OCI-LY1 (cell line): ENCODE results near the gene FBN1.

ENCODE experiments used
- H2AFZ ChIP-seq: fragments of 200-600 bp; sonication (generic), shearing (Covaris generic); 2 replicates; pipeline ENCODE4 v1.6.0; 2014; ENCODE audit warnings: antibody characterized with exemption, mild to moderate bottlenecking, low read length
- H3F3A ChIP-seq: fragments of 200-600 bp; sonication (generic), shearing (Covaris generic); 2 replicates; pipeline ENCODE4 v1.6.0; 2014; ENCODE audit warnings: mild to moderate bottlenecking, antibody characterized with exemption, low read length, moderate library complexity; ENCODE audit not compliant: insufficient read depth
- H3K27ac ChIP-seq: fragments of 200-600 bp; sonication (generic); 2 replicates; pipeline ENCODE4 v1.5.1; 2014; ENCODE audit warnings: low read length, mixed run types, mild to moderate bottlenecking, low read depth; ENCODE audit not compliant: poor library complexity, severe bottlenecking
- H3K27me3 ChIP-seq: fragments of 200-600 bp; sonication (generic); 2 replicates; pipeline ENCODE4 v1.6.0; 2014; ENCODE audit warnings: antibody characterized with exemption, mild to moderate bottlenecking, low read length, moderate library complexity; ENCODE audit not compliant: insufficient read depth
- H3K36me3 ChIP-seq: fragments of 200-600 bp; sonication (generic); 2 replicates; pipeline ENCODE4 v1.6.1; 2014; ENCODE audit warnings: mild to moderate bottlenecking, antibody characterized with exemption, low read length, moderate library complexity, mixed read lengths; ENCODE audit not compliant: insufficient read depth
- H3K4me1 ChIP-seq: fragments of 200-600 bp; sonication (generic); 2 replicates; pipeline ENCODE4 v1.5.1; 2014; ENCODE audit warnings: mild to moderate bottlenecking, low read length, moderate library complexity; ENCODE audit not compliant: insufficient read depth, severe bottlenecking
- H3K4me2 ChIP-seq: fragments of 200-600 bp; sonication (generic), shearing (Covaris generic); 2 replicates; pipeline ENCODE4 v1.6.1; 2014; ENCODE audit warnings: low read length
- H3K4me3 ChIP-seq: fragments of 200-600 bp; sonication (generic); 2 replicates; pipeline ENCODE4 v1.5.1; 2014; ENCODE audit warnings: low read length, low read depth, mild to moderate bottlenecking, mixed read lengths; ENCODE audit not compliant: poor library complexity, severe bottlenecking
- H3K79me2 ChIP-seq: fragments of 200-600 bp; shearing (Covaris generic); 2 replicates; pipeline ENCODE4 v1.6.1; 2016; ENCODE audit warnings: mixed run types, low read length, mixed read lengths; ENCODE audit not compliant: insufficient read depth
- H3K9ac ChIP-seq: fragments of 200-600 bp; sonication (generic), shearing (Covaris generic); 2 replicates; pipeline ENCODE4 v1.6.1; 2014; ENCODE audit warnings: mild to moderate bottlenecking, low read length, mixed read lengths
- H3K9me2 ChIP-seq: fragments of 200-600 bp; sonication (generic), shearing (Covaris generic); 2 replicates; pipeline ENCODE4 v1.6.1; 2014; ENCODE audit warnings: low read depth, mild to moderate bottlenecking, low read length, mixed read lengths
- H3K9me3 ChIP-seq: fragments of 200-600 bp; shearing (Covaris generic); 2 replicates; pipeline ENCODE4 v1.6.1; 2014; ENCODE audit warnings: low read length, mixed read lengths
- H4K20me1 ChIP-seq: fragments of 200-600 bp; sonication (generic), shearing (Covaris generic); 2 replicates; pipeline ENCODE4 v1.6.0; 2016; ENCODE audit warnings: mild to moderate bottlenecking, low read length; ENCODE audit not compliant: insufficient read depth
- EZH2 ChIP-seq: fragments of 200-600 bp; sonication (generic), shearing (Covaris generic); IDR thresholded peaks from 2 replicates; pipeline ENCODE4 v1.8.0; 2017; ENCODE audit warnings: borderline replicate concordance, mixed run types, mild to moderate bottlenecking, antibody characterized with exemption, low read length, moderate library complexity, mixed read lengths
- TF ChIP-seq, protein P1 (sequence below): fragments of 200-600 bp; sonication (generic), shearing (Covaris generic); IDR thresholded peaks from 2 replicates; pipeline ENCODE4 v1.5.1; 2017; ENCODE audit warnings: mild to moderate bottlenecking, antibody characterized with exemption, low read length, moderate library complexity, mixed read lengths

The FBN1 gene

GRCh38 chr15:48467801-48468200 lies 177.7 kb downstream of the FBN1 start:
- no peaks in the 10 kb centered on the region for H4K20me1 ChIP-seq
- no peaks in the 10 kb centered on the region for H3K9me3 ChIP-seq
- no peak overlapping the region for H2AFZ ChIP-seq
- H3K79me2 ChIP-seq: no peaks in the 10 kb centered on the region
- H3K4me3 ChIP-seq: no peak overlapping the region
- H3K27ac ChIP-seq: no peak overlapping the region
- no peaks in the 10 kb centered on the region for H3K27me3 ChIP-seq
- no peak overlapping the region for H3K9ac ChIP-seq
- no peaks in the 10 kb centered on the region for H3K36me3 ChIP-seq
- no peaks in the 10 kb centered on the region for H3F3A ChIP-seq
- TF ChIP-seq EZH2: no peak
- TF ChIP-seq, protein P1, sequence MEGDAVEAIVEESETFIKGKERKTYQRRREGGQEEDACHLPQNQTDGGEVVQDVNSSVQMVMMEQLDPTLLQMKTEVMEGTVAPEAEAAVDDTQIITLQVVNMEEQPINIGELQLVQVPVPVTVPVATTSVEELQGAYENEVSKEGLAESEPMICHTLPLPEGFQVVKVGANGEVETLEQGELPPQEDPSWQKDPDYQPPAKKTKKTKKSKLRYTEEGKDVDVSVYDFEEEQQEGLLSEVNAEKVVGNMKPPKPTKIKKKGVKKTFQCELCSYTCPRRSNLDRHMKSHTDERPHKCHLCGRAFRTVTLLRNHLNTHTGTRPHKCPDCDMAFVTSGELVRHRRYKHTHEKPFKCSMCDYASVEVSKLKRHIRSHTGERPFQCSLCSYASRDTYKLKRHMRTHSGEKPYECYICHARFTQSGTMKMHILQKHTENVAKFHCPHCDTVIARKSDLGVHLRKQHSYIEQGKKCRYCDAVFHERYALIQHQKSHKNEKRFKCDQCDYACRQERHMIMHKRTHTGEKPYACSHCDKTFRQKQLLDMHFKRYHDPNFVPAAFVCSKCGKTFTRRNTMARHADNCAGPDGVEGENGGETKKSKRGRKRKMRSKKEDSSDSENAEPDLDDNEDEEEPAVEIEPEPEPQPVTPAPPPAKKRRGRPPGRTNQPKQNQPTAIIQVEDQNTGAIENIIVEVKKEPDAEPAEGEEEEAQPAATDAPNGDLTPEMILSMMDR: no peak
- H3K4me1 ChIP-seq: no peaks in the 10 kb centered on the region
- H3K4me2 ChIP-seq: no peak overlapping the region
- H3K9me2 ChIP-seq: no peaks in the 10 kb centered on the region

DNA sequence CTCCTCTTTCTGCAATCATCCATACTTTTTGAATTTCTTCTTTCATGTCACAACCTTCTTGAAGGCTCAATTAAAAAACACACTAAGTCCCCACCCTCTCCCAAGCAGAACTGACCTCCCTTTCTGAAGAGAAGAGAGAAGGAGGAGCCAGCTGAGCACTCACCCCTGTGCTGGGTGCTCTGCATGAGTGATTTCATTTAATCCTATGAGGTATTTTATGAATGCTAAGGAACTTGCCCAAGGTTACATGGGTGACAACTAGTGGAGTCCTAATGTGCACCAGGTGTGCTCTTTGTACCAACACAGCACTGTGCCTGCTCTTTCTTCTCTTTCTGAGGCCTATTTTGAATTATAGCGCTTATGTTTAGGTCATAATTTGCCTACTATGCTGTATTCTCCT lies 178.7 kb downstream of the FBN1 start:
- Histone ChIP-seq H3K36me3 (no peaks in the 10 kb centered on the region), H3K27me3 (no peaks in the 10 kb centered on the region), H3F3A (no peaks in the 10 kb centered on the region), H3K9ac (no peak overlapping the region), H3K4me2 (no peak overlapping the region), H3K9me2 (no peaks in the 10 kb centered on the region), H3K27ac (no peak overlapping the region), H4K20me1 (no peaks in the 10 kb centered on the region), H3K79me2 (no peaks in the 10 kb centered on the region), H3K9me3 (no peaks in the 10 kb centered on the region), H2AFZ (no peak overlapping the region), H3K4me3 (no peak overlapping the region), H3K4me1 (no peaks in the 10 kb centered on the region)
- TF ChIP-seq, protein P1: no peak
- no peak for TF ChIP-seq EZH2

GRCh38 chr15:48466079-48466478 lies 179.4 kb downstream of the FBN1 start:
- TF ChIP-seq, protein P1: no peak
- no peak for TF ChIP-seq EZH2
- Histone ChIP-seq H3K9me3 (no peaks in the 10 kb centered on the region), H3K9me2 (no peaks in the 10 kb centered on the region), H3K4me1 (no peaks in the 10 kb centered on the region), H3K4me3 (no peak overlapping the region), H3K79me2 (no peaks in the 10 kb centered on the region), H3K36me3 (no peaks in the 10 kb centered on the region), H3K27me3 (no peaks in the 10 kb centered on the region), H3K4me2 (no peak overlapping the region), H3K9ac (no peak overlapping the region), H3F3A (no peaks in the 10 kb centered on the region), H4K20me1 (no peaks in the 10 kb centered on the region), H3K27ac (no peak overlapping the region), H2AFZ (no peak overlapping the region)
